Measurements from ENCODE around the gene AOPEP. TPM values are rescaled to one million over a fixed set of nuclear protein-coding genes. Genes with fewer than 3 reads are reported as not detected.

AOPEP gene
- total and polyA plus RNA-seq, 2 of the 13 experiments (the other 11 are each of a cell fraction or from before 2014, with no cell fraction given): 22.2 to 41.6 TPM

DNA sequence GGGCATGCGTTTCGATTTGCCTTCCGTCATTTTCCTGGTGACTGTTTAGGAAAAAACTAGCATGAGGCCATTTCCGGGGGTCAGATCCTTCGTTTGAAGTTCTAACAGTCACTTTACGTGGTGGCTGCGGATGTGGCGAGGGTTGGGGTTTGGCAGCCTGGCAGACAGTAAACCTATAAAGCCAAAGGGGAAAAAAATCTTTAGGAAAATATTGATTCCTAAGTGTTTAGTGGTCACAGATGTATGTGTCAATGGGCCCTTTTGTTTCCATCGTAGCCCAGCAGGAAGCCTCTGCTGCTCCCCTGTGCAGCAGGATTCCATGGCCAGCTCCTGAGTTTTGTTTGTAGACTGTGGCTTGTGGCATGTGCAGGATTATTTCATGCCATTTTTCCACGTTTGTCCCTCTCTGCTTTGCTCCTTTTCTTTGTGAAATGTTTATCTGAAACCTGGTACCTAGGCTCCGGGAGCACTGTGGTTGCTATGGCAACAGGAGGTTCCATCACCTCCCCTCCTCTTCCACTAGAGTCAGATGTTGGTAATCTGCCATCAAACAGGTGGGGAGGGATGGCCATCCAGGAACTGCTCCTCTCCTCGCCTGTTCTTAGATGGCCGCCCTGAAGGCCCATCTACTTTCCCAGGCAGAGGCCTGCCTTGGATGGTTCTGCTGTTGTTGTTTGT, 202.3 kb downstream of the AOPEP start (continued):
- TF ChIP-seq RBFOX2 (IDR thresholded peaks at IDR 0.05; ENCODE audit: low read depth, low read length) (no peak), EP300 (IDR thresholded peaks at IDR 0.05; ENCODE audit: low read depth in 2 of 2, low read length in 2 of 2) (peak in 1 of 2 experiments; percentile 67; a peak in 1 of 4 replicates), EP300 (CRISPR knock-in tag; IDR thresholded peaks at IDR 0.05; ENCODE audit: borderline replicate concordance) (no peak; the same call in 1 of the 2 replicates), ZNF432 (CRISPR knock-in tag; IDR thresholded peaks at IDR 0.05; ENCODE audit: borderline replicate concordance) (no peak), TCF12 (IDR thresholded peaks at IDR 0.05) (no peak), TCF12 (CRISPR knock-in tag; IDR thresholded peaks at IDR 0.05) (no peak), AGO1 (IDR thresholded peaks at IDR 0.05; ENCODE audit: low read depth, low read length, poor library complexity, severe bottlenecking) (no peak), SPEN (CRISPR knock-in tag; IDR thresholded peaks at IDR 0.05; ENCODE audit: low read depth) (no peak; the same call in 1 of the 2 replicates), TAF15 (IDR thresholded peaks at IDR 0.05; ENCODE audit: low read depth, low read length, poor library complexity, severe bottlenecking) (no peak), ATF1 (CRISPR knock-in tag; IDR thresholded peaks at IDR 0.05) (0 out of 2 replicates have a peak, but pooled peaks have one; percentile 40), MIXL1 (CRISPR knock-in tag; IDR thresholded peaks at IDR 0.05) (no peak), GFI1 (CRISPR knock-in tag; IDR thresholded peaks at IDR 0.05; ENCODE audit: borderline replicate concordance) (peak; percentile 40; the same call in 1 of the 2 replicates), NONO (IDR thresholded peaks at IDR 0.05) (no peak), NONO (CRISPR knock-in tag; conservative IDR thresholded peaks at IDR 0.05) (no peak), ISL2 (CRISPR knock-in tag; IDR thresholded peaks at IDR 0.05) (peak; percentile 25; the same call in 1 of the 2 replicates), NR2F6 (IDR thresholded peaks at IDR 0.05) (peak; percentile 58), NR2F6 (CRISPR knock-in tag; IDR thresholded peaks at IDR 0.05) (peak; percentile 50; the same call in 1 of the 2 replicates), HOXA9 (CRISPR knock-in tag; IDR thresholded peaks at IDR 0.05; ENCODE audit: borderline replicate concordance) (no peak), ZNF746 (CRISPR knock-in tag; IDR thresholded peaks at IDR 0.05) (peak; percentile 64; the same call in 1 of the 2 replicates), CBX5 (CRISPR knock-in tag; IDR thresholded peaks at IDR 0.05; ENCODE audit: borderline replicate concordance) (no peak), NFRKB (IDR thresholded peaks at IDR 0.05) (no peak), RXRB (CRISPR knock-in tag; IDR thresholded peaks at IDR 0.05; ENCODE audit: borderline replicate concordance) (peak; percentile 49; the same call in 1 of the 2 replicates), ZBTB3 (CRISPR knock-in tag; IDR thresholded peaks at IDR 0.05; ENCODE audit: borderline replicate concordance, low read depth) (no peak), GZF1 (CRISPR knock-in tag; IDR thresholded peaks at IDR 0.05) (no peak)
- TF ChIP-seq, protein P1, sequence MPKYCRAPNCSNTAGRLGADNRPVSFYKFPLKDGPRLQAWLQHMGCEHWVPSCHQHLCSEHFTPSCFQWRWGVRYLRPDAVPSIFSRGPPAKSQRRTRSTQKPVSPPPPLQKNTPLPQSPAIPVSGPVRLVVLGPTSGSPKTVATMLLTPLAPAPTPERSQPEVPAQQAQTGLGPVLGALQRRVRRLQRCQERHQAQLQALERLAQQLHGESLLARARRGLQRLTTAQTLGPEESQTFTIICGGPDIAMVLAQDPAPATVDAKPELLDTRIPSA (CRISPR knock-in tag; IDR thresholded peaks at IDR 0.05; ENCODE audit: borderline replicate concordance): no peak
- TF ChIP-seq, protein P2, sequence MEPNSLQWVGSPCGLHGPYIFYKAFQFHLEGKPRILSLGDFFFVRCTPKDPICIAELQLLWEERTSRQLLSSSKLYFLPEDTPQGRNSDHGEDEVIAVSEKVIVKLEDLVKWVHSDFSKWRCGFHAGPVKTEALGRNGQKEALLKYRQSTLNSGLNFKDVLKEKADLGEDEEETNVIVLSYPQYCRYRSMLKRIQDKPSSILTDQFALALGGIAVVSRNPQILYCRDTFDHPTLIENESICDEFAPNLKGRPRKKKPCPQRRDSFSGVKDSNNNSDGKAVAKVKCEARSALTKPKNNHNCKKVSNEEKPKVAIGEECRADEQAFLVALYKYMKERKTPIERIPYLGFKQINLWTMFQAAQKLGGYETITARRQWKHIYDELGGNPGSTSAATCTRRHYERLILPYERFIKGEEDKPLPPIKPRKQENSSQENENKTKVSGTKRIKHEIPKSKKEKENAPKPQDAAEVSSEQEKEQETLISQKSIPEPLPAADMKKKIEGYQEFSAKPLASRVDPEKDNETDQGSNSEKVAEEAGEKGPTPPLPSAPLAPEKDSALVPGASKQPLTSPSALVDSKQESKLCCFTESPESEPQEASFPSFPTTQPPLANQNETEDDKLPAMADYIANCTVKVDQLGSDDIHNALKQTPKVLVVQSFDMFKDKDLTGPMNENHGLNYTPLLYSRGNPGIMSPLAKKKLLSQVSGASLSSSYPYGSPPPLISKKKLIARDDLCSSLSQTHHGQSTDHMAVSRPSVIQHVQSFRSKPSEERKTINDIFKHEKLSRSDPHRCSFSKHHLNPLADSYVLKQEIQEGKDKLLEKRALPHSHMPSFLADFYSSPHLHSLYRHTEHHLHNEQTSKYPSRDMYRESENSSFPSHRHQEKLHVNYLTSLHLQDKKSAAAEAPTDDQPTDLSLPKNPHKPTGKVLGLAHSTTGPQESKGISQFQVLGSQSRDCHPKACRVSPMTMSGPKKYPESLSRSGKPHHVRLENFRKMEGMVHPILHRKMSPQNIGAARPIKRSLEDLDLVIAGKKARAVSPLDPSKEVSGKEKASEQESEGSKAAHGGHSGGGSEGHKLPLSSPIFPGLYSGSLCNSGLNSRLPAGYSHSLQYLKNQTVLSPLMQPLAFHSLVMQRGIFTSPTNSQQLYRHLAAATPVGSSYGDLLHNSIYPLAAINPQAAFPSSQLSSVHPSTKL (CRISPR knock-in tag; IDR thresholded peaks at IDR 0.05): peak; percentile 70; the same call in 1 of the 2 replicates
- TF ChIP-seq, protein P3, sequence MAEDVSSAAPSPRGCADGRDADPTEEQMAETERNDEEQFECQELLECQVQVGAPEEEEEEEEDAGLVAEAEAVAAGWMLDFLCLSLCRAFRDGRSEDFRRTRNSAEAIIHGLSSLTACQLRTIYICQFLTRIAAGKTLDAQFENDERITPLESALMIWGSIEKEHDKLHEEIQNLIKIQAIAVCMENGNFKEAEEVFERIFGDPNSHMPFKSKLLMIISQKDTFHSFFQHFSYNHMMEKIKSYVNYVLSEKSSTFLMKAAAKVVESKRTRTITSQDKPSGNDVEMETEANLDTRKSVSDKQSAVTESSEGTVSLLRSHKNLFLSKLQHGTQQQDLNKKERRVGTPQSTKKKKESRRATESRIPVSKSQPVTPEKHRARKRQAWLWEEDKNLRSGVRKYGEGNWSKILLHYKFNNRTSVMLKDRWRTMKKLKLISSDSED (CRISPR knock-in tag; IDR thresholded peaks at IDR 0.05): no peak
